ENCODE data around the gene FLT4. TPM values are rescaled to one million over a fixed set of nuclear protein-coding genes. Genes with fewer than 3 reads are reported as not detected.
"Not testable (repeated sequence)": the region's sequence is repeated elsewhere in the genome, so short reads cannot be mapped to it uniquely, and the experiment has no call there.

The FLT4 gene
- total and polyA plus RNA-seq, 4 donors: 12.6 to 42.1 (median 25.3) TPM

GRCh38 chr5:180683220-180683922, 34.0 kb upstream of the FLT4 start:
- peaks cover 0 to 7% (median 0%) of the 10 kb centered on the region in 3 donors for H3K27me3 ChIP-seq (ENCODE audit: control insufficient read depth in 3 of 3, insufficient read depth in 3 of 3, low read length in 2 of 3)
- no peak for DNase-seq
- H3K27ac ChIP-seq (ENCODE audit: low read depth in 1 of 2, low read length in 1 of 2): no peak overlapping the region
- no peak overlapping the region for H3K9ac ChIP-seq (ENCODE audit: insufficient read depth in 1 of 2, low read length in 2 of 2)
- H3K4me1 ChIP-seq (ENCODE audit: control insufficient read depth in 5 of 5, insufficient read depth in 5 of 5, low read length in 5 of 5): peaks cover 0 to under 1% (median 0%) of the 10 kb centered on the region in 5 donors
- 78 to 83% methylated on average over 6 of the region's 6 CpGs for WGBS, 2 donors
- H3K4me3 ChIP-seq: no peak overlapping the region
- H3K36me3 ChIP-seq (ENCODE audit: control insufficient read depth in 4 of 4, insufficient read depth in 4 of 4, low read length in 4 of 4): no peaks in the 10 kb centered on the region
- no peak for TF ChIP-seq CTCF (IDR thresholded peaks at IDR 0.05; ENCODE audit: control extremely low read depth, extremely low read depth)
- ATAC-seq (ENCODE audit: insufficient read depth, low FRiP score): no peak
- H3K9me3 ChIP-seq (ENCODE audit: control insufficient read depth in 4 of 4, insufficient read depth in 3 of 4, low read length in 3 of 4): peaks cover 0 to 2% (median 0%) of the 10 kb centered on the region in 4 donors

GRCh38 chr5:180682560-180682959, 33.2 kb upstream of the FLT4 start:
- DNase-seq (no peak), ATAC-seq (ENCODE audit: insufficient read depth, low FRiP score) (no peak)
- Histone ChIP-seq H3K9ac (ENCODE audit: insufficient read depth in 1 of 2, low read length in 2 of 2) (no peak overlapping the region), H3K4me1 (ENCODE audit: control insufficient read depth in 5 of 5, insufficient read depth in 5 of 5, low read length in 5 of 5) (no peaks in the 10 kb centered on the region), H3K4me3 (no peak overlapping the region), H3K27me3 (ENCODE audit: control insufficient read depth in 3 of 3, insufficient read depth in 3 of 3, low read length in 2 of 3) (peaks cover 0 to 7% (median 0%) of the 10 kb centered on the region in 3 donors), H3K36me3 (ENCODE audit: control insufficient read depth in 4 of 4, insufficient read depth in 4 of 4, low read length in 4 of 4) (no peaks in the 10 kb centered on the region), H3K27ac (ENCODE audit: low read depth in 1 of 2, low read length in 1 of 2) (no peak overlapping the region), H3K9me3 (ENCODE audit: control insufficient read depth in 4 of 4, insufficient read depth in 3 of 4, low read length in 3 of 4) (peaks cover 0 to 2% (median 0%) of the 10 kb centered on the region in 4 donors)
- 67 to 89% methylated on average over 8 of the region's 8 CpGs for WGBS, 2 donors
- TF ChIP-seq CTCF (IDR thresholded peaks at IDR 0.05; ENCODE audit: control extremely low read depth, extremely low read depth): no peak

DNA sequence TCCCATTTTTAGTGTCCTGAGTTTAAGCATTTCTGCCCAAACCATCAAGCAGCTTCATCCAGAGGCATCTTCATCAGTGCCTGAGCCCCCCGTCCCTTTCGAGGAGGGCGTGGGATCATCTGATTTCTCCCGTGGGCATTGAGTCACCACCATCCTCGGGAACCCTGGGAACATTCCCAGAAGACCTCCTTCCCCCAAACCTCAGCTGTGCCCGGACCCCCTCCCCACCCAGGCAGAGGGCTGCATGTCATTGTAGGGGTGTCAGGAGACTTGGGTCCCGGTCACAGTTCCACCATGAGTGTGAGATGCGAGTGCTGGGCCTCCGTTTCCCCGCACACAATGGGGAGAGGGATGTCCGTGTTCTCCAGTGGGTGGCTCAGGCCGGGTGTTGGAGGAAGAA, 32.6 kb upstream of the FLT4 start:
- not testable (repeated sequence) for ATAC-seq (ENCODE audit: insufficient read depth, low FRiP score); H3K9ac ChIP-seq (ENCODE audit: insufficient read depth in 1 of 2, low read length in 2 of 2); H3K4me3 ChIP-seq; H3K4me1 ChIP-seq (ENCODE audit: control insufficient read depth in 5 of 5, insufficient read depth in 5 of 5, low read length in 5 of 5); H3K9me3 ChIP-seq (ENCODE audit: control insufficient read depth in 4 of 4, insufficient read depth in 3 of 4, low read length in 3 of 4); H3K27me3 ChIP-seq (ENCODE audit: control insufficient read depth in 3 of 3, insufficient read depth in 3 of 3, low read length in 2 of 3); DNase-seq; H3K27ac ChIP-seq (ENCODE audit: low read depth in 1 of 2, low read length in 1 of 2); H3K36me3 ChIP-seq (ENCODE audit: control insufficient read depth in 4 of 4, insufficient read depth in 4 of 4, low read length in 4 of 4)
- 79 to 93% methylated on average over 12 of the region's 12 CpGs for WGBS, 2 donors

DNA sequence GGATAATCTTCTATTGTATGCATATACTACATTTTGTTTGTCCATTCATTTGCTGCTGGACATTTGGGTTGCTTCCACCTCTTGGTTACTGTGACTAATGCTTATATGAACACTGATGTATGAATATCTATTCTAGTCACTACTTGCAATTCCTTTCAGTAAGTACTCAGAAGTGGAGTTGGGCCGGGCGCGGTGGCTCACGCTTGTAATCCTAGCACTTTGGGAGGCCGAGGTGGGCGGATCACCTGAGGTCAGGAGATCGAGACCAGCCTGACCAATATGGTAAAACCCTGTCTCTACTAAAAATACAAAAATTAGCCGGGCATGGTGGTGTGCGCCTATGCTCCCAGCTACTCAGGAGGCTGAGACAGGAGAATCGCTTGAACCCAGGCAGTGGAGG, 28.9 kb upstream of the FLT4 start:
- ATAC-seq (ENCODE audit: insufficient read depth, low FRiP score); H3K36me3 ChIP-seq (ENCODE audit: control insufficient read depth in 4 of 4, insufficient read depth in 4 of 4, low read length in 4 of 4); H3K9me3 ChIP-seq (ENCODE audit: control insufficient read depth in 4 of 4, insufficient read depth in 3 of 4, low read length in 3 of 4); H3K4me1 ChIP-seq (ENCODE audit: control insufficient read depth in 5 of 5, insufficient read depth in 5 of 5, low read length in 5 of 5); H3K27ac ChIP-seq (ENCODE audit: low read depth in 1 of 2, low read length in 1 of 2); H3K4me3 ChIP-seq; DNase-seq; H3K9ac ChIP-seq (ENCODE audit: insufficient read depth in 1 of 2, low read length in 2 of 2): not testable (repeated sequence)
- H3K27me3 ChIP-seq (ENCODE audit: control insufficient read depth in 3 of 3, insufficient read depth in 3 of 3, low read length in 2 of 3): peaks cover 5 to 18% (median 8%) of the 10 kb centered on the region in 3 donors
- 91 to 94% methylated on average over 10 of the region's 10 CpGs for WGBS, 2 donors
